ENCODE data around the gene BAG2. TPM values are rescaled to one million over a fixed set of nuclear protein-coding genes. Genes with fewer than 3 reads are reported as not detected.
A peak's percentile ranks its signal among the peaks of the same experiment; 100 is the strongest.

The BAG2 gene
- 17.6 and 19.4 TPM in 2 replicates for total RNA-seq (2013; cell fraction: nucleolus; rRNA removed)
- total RNA-seq (2014; rRNA removed) (7.9 and 9.4 TPM in 2 replicates), total RNA-seq (2014; rRNA removed; fragmentation: Illumina TruSeq; extraction: Trizol) (10.9 and 11.8 TPM in 2 replicates), total RNA-seq (2021) (8.8 and 9.2 TPM in 2 replicates), polyA plus RNA-seq (2011; rRNA removed) (8.3 and 11.5 TPM in 2 replicates), polyA plus RNA-seq (2014; fragmentation: Illumina TruSeq; extraction: Trizol) (8.8 and 10.1 TPM in 2 replicates), polyA plus RNA-seq (2014; fragmentation: Nextera tagmentation; extraction: Ambion mirVana) (10 to 100 TPM in 1 of 2 experiments, 1 to 10 TPM in 1; 8.9 to 10.8 TPM), polyA plus RNA-seq (2014; rRNA removed) (7.1 and 7.7 TPM in 2 replicates), polyA plus RNA-seq (2016; fragmentation: Nextera tagmentation; extraction: Ambion mirVana) (10 to 100 TPM; 16.1 to 17.6 TPM), polyA minus RNA-seq (2011; rRNA and poly(A)+ RNA removed) (3.3 and 4.5 TPM in 2 replicates), Bru-seq, nascent RNA (percentile 89 among the genes with signal in this experiment), BruChase-seq, experiment 1, labeled RNA remaining after a 6-hour chase (percentile 72 among the genes with signal in this experiment), BruChase-seq, experiment 2, labeled RNA remaining after a 2-hour chase (percentile 82 among the genes with signal in this experiment)
- 1.7 TPM for polyA plus RNA-seq (2011; ENCODE audit: low read depth)
- polyA plus RNA-seq (2011; cell fraction: cytosol; rRNA removed): 2.5 and 2.7 TPM in 2 replicates
- 2.4 and 3.0 TPM in 2 replicates for polyA plus RNA-seq (2011; cell fraction: nucleus; rRNA removed)
- polyA plus RNA-seq (2012): 4.5 TPM in 2 replicates
- 2.1 and 2.3 TPM in 2 replicates for polyA minus RNA-seq (2011; cell fraction: cytosol; rRNA and poly(A)+ RNA removed)
- polyA minus RNA-seq (2011; cell fraction: nucleus; rRNA and poly(A)+ RNA removed): 4.8 and 9.9 TPM in 2 replicates
- long read RNA-seq, experiment 1, full-length matches to known transcripts: 68 of 71 reads
- long read RNA-seq, experiment 1, partial matches to known transcripts: 1 of 71 reads
- long read RNA-seq, experiment 1, other reads (novel, unspliced or antisense): 2 of 71 reads
- long read RNA-seq, experiment 2, full-length matches to known transcripts: 155 of 167 reads
- long read RNA-seq, experiment 2, partial matches to known transcripts: 4 of 167 reads
- long read RNA-seq, experiment 2, other reads (novel, unspliced or antisense): 8 of 167 reads

GRCh38 chr6:57172136-57173055 lies at the start of gene BAG2:
BAG2 (plus strand) TSS chr6:57172326; CDS start chr6:57172698, 372 bp downstream.
- Histone ChIP-seq H3K4me2 (ENCODE audit: control insufficient read depth, insufficient read depth) (peak within 1 kb of the TSS; percentile 93), H3K9ac (ENCODE audit: control insufficient read depth, insufficient read depth, low read length) (peak within 1 kb of the TSS; percentile 73), H4K20me1 (ENCODE audit: control insufficient read depth, insufficient read depth) (no peaks in the 10 kb centered on the region), H3K9me3 (replicated peaks; ENCODE audit: control insufficient read depth, insufficient read depth, low read length) (no peaks in the 10 kb centered on the region), H3K4me1 (ENCODE audit: control insufficient read depth, insufficient read depth, low read length) (no peaks in the 10 kb centered on the region), H3K27me3 (replicated peaks in 1 of 2; ENCODE audit: control insufficient read depth in 2 of 2, insufficient read depth in 2 of 2, low read length in 1 of 2) (no peaks in the 10 kb centered on the region), H2AFZ (ENCODE audit: control insufficient read depth, low read depth, low read length) (peak within 1 kb of the TSS; percentile 79), H3K36me3 (ENCODE audit: control insufficient read depth in 2 of 2, insufficient read depth in 2 of 2, low read length in 1 of 2) (peaks cover 0 to 5% of the 10 kb centered on the region in 2 experiments; a peak in 3 of 4 replicates), H3K79me2 (ENCODE audit: control insufficient read depth, insufficient read depth, low read length) (peaks cover 50% of the 10 kb centered on the region), H3K27ac (ENCODE audit: control insufficient read depth, insufficient read depth) (peak within 1 kb of the TSS; percentile 86), H3K4me3 (peak within 1 kb of the TSS; percentile 84)
- intact Hi-C loops (cut with micrococcal nuclease; ENCODE audit: unreplicated experiment): loop anchor here (2.0 to 5.0 kb wide), 6 partner anchors 50 to 270 kb away; partner anchors contain the start of genes BEND6, PRIM2, RAB23 and ZNF451
- ATAC-seq: peak; percentile 91
- FAIRE-seq: peak; percentile 78
- CTCF ChIA-PET: interaction anchor here (0.8 to 2.8 kb wide), 9 partner anchors 10 to 287 kb away, joined by 3 to 11 read pairs (median 3); partner anchors contain the start of gene RAB23
- RAD21 ChIA-PET (ENCODE audit: unreplicated experiment): interaction anchor here (0.9 to 1.7 kb wide), 7 partner anchors 15 to 268 kb away, joined by 3 to 6 read pairs (median 3); partner anchors contain the start of genes PRIM2 and RAB23
- SMC1A ChIA-PET (ENCODE audit: uncharacterized antibody, unreplicated experiment): interaction anchor here (0.6 to 3.6 kb wide), 8 partner anchors 11 to 268 kb away, joined by 3 to 16 read pairs (median 5); no protein-coding TSS in a partner anchor
- BruUV-seq (replicated peaks): no TSS peak
- peak; percentile 68 for DNase-seq (ENCODE audit: low read depth, low spot score)
- under 1% methylated on average over 88 of the region's 97 CpGs for WGBS (ENCODE audit: insufficient coverage, insufficient replicate concordance, low lambda C conversion rate, missing lambda C conversion rate)
- POLR2A ChIA-PET: interaction anchor here (0.6 to 1.3 kb wide), 6 partner anchors 19 to 145 kb away, joined by 3 to 5 read pairs (median 3); partner anchors contain the start of genes PRIM2 and RAB23
- in situ Hi-C loops (cut with MboI): loop anchor here (10.0 kb wide), 1 partner anchor 142 kb away; the partner anchor contains the start of gene PRIM2
- TF ChIP-seq, protein P1, sequence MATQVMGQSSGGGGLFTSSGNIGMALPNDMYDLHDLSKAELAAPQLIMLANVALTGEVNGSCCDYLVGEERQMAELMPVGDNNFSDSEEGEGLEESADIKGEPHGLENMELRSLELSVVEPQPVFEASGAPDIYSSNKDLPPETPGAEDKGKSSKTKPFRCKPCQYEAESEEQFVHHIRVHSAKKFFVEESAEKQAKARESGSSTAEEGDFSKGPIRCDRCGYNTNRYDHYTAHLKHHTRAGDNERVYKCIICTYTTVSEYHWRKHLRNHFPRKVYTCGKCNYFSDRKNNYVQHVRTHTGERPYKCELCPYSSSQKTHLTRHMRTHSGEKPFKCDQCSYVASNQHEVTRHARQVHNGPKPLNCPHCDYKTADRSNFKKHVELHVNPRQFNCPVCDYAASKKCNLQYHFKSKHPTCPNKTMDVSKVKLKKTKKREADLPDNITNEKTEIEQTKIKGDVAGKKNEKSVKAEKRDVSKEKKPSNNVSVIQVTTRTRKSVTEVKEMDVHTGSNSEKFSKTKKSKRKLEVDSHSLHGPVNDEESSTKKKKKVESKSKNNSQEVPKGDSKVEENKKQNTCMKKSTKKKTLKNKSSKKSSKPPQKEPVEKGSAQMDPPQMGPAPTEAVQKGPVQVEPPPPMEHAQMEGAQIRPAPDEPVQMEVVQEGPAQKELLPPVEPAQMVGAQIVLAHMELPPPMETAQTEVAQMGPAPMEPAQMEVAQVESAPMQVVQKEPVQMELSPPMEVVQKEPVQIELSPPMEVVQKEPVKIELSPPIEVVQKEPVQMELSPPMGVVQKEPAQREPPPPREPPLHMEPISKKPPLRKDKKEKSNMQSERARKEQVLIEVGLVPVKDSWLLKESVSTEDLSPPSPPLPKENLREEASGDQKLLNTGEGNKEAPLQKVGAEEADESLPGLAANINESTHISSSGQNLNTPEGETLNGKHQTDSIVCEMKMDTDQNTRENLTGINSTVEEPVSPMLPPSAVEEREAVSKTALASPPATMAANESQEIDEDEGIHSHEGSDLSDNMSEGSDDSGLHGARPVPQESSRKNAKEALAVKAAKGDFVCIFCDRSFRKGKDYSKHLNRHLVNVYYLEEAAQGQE (IDR thresholded peaks at IDR 0.05; ENCODE audit: low read depth, low read length): 0 out of 2 replicates have a peak, but pooled peaks have one; percentile 6
- TF ChIP-seq POLR2A (IDR thresholded peaks at IDR 0.05; ENCODE audit: low read depth, low read length) (peak; percentile 95), SIN3A (IDR thresholded peaks at IDR 0.05; ENCODE audit: low read depth, low read length) (peak; percentile 56), IRF4 (IDR thresholded peaks at IDR 0.05; ENCODE audit: low read depth, low read length) (0 out of 2 replicates have a peak, but pooled peaks have one; percentile 13), USF1 (IDR thresholded peaks at IDR 0.05; ENCODE audit: borderline replicate concordance, extremely low read length, insufficient read depth, low read depth, low read length) (no peak), MEF2B (IDR thresholded peaks at IDR 0.05; ENCODE audit: partially characterized antibody, poor library complexity, severe bottlenecking) (peak; percentile 46), BRCA1 (IDR thresholded peaks at IDR 0.05; ENCODE audit: low read depth, low read length) (0 out of 2 replicates have a peak, but pooled peaks have one; percentile 6), SP1 (IDR thresholded peaks at IDR 0.05; ENCODE audit: low read depth, low read length) (peak; percentile 40)
- TF ChIP-seq, protein P2, sequence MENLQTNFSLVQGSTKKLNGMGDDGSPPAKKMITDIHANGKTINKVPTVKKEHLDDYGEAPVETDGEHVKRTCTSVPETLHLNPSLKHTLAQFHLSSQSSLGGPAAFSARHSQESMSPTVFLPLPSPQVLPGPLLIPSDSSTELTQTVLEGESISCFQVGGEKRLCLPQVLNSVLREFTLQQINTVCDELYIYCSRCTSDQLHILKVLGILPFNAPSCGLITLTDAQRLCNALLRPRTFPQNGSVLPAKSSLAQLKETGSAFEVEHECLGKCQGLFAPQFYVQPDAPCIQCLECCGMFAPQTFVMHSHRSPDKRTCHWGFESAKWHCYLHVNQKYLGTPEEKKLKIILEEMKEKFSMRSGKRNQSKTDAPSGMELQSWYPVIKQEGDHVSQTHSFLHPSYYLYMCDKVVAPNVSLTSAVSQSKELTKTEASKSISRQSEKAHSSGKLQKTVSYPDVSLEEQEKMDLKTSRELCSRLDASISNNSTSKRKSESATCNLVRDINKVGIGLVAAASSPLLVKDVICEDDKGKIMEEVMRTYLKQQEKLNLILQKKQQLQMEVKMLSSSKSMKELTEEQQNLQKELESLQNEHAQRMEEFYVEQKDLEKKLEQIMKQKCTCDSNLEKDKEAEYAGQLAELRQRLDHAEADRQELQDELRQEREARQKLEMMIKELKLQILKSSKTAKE (IDR thresholded peaks at IDR 0.05; ENCODE audit: low read depth, poor library complexity, severe bottlenecking): no peak

Measured in GM12878 (cell line).